ENCODE results near the gene BMP8A.
"Not testable (repeated sequence)": the region's sequence is repeated elsewhere in the genome, so short reads cannot be mapped to it uniquely, and the experiment has no call there.

BMP8A gene

DNA sequence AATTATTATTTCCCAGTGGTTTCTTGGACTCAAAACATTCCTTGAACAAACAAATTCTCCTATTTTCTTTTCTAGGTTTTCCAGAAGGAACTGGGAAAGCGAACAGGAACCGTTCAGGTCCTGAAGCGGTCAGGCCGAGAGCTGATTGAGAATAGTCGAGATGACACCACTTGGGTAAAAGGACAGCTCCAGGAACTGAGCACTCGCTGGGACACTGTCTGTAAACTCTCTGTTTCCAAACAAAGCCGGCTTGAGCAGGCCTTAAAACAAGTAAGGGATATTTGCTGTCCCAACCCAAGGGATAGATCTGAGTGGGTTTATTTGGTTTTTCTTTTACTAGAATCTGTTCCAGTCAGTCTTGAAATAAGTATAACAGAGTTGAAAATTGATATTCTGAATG, 39.4 kb upstream of the BMP8A start:
- TF ChIP-seq, protein P1, sequence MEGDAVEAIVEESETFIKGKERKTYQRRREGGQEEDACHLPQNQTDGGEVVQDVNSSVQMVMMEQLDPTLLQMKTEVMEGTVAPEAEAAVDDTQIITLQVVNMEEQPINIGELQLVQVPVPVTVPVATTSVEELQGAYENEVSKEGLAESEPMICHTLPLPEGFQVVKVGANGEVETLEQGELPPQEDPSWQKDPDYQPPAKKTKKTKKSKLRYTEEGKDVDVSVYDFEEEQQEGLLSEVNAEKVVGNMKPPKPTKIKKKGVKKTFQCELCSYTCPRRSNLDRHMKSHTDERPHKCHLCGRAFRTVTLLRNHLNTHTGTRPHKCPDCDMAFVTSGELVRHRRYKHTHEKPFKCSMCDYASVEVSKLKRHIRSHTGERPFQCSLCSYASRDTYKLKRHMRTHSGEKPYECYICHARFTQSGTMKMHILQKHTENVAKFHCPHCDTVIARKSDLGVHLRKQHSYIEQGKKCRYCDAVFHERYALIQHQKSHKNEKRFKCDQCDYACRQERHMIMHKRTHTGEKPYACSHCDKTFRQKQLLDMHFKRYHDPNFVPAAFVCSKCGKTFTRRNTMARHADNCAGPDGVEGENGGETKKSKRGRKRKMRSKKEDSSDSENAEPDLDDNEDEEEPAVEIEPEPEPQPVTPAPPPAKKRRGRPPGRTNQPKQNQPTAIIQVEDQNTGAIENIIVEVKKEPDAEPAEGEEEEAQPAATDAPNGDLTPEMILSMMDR (IDR thresholded peaks at IDR 0.05; ENCODE audit: borderline replicate concordance, control extremely low read depth, extremely low read depth, insufficient read depth, missing control alignments): no peak
- in situ Hi-C loops (cut with MboI; ENCODE audit: low sequenced_read_pairs, unreplicated experiment): no loop called here
- no peak for DNase-seq (ENCODE audit: low spot score)

- no peak for DNase-seq (ENCODE audit: low spot score)
- TF ChIP-seq, protein P1 (IDR thresholded peaks at IDR 0.05; ENCODE audit: borderline replicate concordance, control extremely low read depth, extremely low read depth, insufficient read depth, missing control alignments): no peak
- in situ Hi-C loops (cut with MboI; ENCODE audit: low sequenced_read_pairs, unreplicated experiment): no loop called here
These were observed 38.9 kb upstream of the BMP8A start for GRCh38 chr1:39452540-39452939.

GRCh38 chr1:39453603-39454002, 37.8 kb upstream of the BMP8A start:
- TF ChIP-seq, protein P1 (IDR thresholded peaks at IDR 0.05; ENCODE audit: borderline replicate concordance, control extremely low read depth, extremely low read depth, insufficient read depth, missing control alignments): no peak
- no peak for DNase-seq (ENCODE audit: low spot score)
- in situ Hi-C loops (cut with MboI; ENCODE audit: low sequenced_read_pairs, unreplicated experiment): no loop called here

- in situ Hi-C loops (cut with MboI; ENCODE audit: low sequenced_read_pairs, unreplicated experiment): no loop called here
- DNase-seq (ENCODE audit: low spot score): no peak
- TF ChIP-seq, protein P1 (IDR thresholded peaks at IDR 0.05; ENCODE audit: borderline replicate concordance, control extremely low read depth, extremely low read depth, insufficient read depth, missing control alignments): no peak
These were observed 32.4 kb upstream of the BMP8A start for GRCh38 chr1:39458991-39459390.

DNA sequence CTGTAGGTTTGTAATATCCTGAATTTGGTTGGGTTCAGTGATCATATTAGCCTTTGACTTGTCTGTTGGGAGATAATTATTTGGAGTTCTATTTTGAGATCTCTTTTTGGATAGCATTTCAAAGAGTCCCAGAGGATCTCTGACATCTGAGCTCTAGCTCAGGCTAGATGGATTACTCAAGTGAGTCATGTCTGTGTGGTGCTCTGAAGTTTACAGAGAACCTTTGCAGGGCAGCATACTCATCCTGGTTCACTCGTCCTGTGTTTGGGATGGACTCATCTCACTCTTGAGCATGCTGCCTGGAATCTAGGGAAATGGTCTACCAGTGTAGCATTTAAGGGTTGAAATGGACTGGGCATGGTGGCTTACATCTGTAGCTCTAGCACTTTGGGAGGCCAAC, 29.4 kb upstream of the BMP8A start:
- TF ChIP-seq, protein P1 (IDR thresholded peaks at IDR 0.05; ENCODE audit: borderline replicate concordance, control extremely low read depth, extremely low read depth, insufficient read depth, missing control alignments): no peak
- DNase-seq (ENCODE audit: low spot score): no peak
- in situ Hi-C loops (cut with MboI; ENCODE audit: low sequenced_read_pairs, unreplicated experiment): no loop called here

GRCh38 chr1:39466413-39467107, 24.9 kb upstream of the BMP8A start:
- TF ChIP-seq, protein P1 (IDR thresholded peaks at IDR 0.05; ENCODE audit: borderline replicate concordance, control extremely low read depth, extremely low read depth, insufficient read depth, missing control alignments): no peak
- DNase-seq (ENCODE audit: low spot score): no peak

DNA sequence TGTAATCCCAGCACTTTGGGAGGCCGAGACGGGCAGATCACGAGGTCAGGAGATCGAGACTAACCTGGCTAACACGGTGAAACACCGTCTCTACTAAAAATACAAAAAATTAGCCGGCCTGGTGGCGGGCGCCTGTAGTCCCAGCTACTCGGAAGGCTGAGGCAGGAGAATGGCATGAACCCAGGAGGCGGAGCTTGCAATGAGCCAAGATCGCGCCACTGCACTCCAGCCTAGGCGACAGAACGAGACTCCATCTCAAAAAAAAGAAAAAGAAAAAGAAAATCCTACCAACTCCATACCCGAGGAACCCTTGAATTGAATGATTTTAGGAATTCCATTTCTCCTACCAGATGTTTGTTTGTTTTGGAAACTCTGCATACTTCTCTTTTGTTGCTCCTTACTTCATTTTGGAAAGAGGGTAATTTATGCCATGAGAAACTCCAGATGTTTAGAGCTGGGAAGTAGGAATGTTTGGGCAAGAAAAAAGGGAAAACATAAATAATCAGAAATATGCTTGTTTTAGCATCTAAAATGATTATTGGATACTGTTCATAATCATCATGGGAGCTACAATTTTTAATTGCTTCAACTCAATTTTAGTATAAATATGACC, 24.2 kb upstream of the BMP8A start:
- DNase-seq (ENCODE audit: low spot score); in situ Hi-C loops (cut with MboI; ENCODE audit: low sequenced_read_pairs, unreplicated experiment): not testable (repeated sequence)

More at GRCh38 chr1:39466413-39467107, 24.9 kb upstream of the BMP8A start:
- in situ Hi-C loops (cut with MboI; ENCODE audit: low sequenced_read_pairs, unreplicated experiment): no loop called here
